Transverse colon (tissue), 4 donors: ENCODE measurements around the gene TRIM3.

Source experiments
- POLR2A ChIP-seq: fragments of 450-650 bp; IDR thresholded peaks from one replicate; pipeline ENCODE4 v1.6.1; 2016; ENCODE audit warnings: antibody characterized with exemption, mild to moderate bottlenecking, moderate library complexity
- POLR2AphosphoS5 ChIP-seq, 3 donors: sonication (generic); formaldehyde crosslinking; IDR thresholded peaks; one replicate each; pipeline ENCODE4 v1.6.1; 2016; ENCODE audit warnings: antibody characterized with exemption in 3 of 3
- TF ChIP-seq, protein P1 (sequence below), 5 experiments: fragments of 200-600 bp in 3 of 5; fragments of 450-650 bp in 2 of 5; sonication (generic) in 3 of 5; IDR thresholded peaks; 1 replicate in 2 of 5; 2 replicates in 3 of 5; pipeline ENCODE4 v1.5.1; 2016 to 2017; ENCODE audit warnings: antibody characterized with exemption in 5 of 5, inconsistent platforms in 3 of 5, mild to moderate bottlenecking in 2 of 5, moderate library complexity in 1 of 5

DNA sequence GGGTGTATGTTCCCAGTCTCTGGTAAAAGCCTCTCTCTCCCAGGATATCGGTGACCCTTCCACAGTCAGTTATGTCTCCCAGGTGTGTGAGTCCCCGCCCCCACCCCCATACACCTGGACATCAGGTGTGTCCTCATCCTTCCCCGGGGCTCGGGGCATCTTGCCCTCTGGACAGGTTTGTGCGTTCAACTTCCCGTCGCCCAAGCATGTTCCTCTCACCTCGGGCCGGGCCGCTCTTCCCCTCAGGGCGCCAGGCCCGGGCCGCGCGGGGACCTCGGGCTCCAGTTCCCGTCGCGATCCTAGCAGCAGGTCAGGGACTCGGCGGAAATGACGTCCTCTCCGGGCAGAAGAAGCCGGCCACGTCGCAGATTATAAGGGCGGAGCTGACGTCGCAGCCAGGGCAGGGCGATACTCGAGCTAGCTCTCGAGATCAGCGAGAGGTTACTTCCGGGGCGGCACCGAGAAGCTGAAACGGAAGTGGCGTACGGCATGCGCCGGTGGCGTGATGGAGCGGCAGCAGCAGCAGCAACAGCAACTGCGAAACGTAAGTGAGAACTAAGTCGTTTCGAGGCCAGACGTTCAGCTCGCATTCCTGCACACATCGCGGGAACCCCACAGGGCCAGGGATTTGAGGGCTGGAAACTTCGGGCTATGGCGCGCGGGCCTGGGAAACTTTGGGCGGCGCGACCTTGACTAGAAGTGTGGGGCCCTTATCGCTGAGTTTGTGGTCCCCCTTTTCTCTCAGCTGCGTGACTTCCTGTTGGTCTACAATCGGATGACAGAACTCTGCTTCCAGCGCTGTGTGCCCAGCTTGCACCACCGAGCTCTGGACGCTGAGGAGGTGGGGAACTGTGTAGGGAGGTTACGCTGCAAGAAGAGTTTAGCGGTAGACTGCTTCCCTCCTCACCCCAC lies 7.5 kb upstream of the TRIM3 start, which contains the start of the genes ARFIP2 and TIMM10B:
- peak; percentile 96 for TF ChIP-seq POLR2A
- TF ChIP-seq, protein P1, sequence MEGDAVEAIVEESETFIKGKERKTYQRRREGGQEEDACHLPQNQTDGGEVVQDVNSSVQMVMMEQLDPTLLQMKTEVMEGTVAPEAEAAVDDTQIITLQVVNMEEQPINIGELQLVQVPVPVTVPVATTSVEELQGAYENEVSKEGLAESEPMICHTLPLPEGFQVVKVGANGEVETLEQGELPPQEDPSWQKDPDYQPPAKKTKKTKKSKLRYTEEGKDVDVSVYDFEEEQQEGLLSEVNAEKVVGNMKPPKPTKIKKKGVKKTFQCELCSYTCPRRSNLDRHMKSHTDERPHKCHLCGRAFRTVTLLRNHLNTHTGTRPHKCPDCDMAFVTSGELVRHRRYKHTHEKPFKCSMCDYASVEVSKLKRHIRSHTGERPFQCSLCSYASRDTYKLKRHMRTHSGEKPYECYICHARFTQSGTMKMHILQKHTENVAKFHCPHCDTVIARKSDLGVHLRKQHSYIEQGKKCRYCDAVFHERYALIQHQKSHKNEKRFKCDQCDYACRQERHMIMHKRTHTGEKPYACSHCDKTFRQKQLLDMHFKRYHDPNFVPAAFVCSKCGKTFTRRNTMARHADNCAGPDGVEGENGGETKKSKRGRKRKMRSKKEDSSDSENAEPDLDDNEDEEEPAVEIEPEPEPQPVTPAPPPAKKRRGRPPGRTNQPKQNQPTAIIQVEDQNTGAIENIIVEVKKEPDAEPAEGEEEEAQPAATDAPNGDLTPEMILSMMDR (IDR thresholded peaks at IDR 0.05) = no peak
- TF ChIP-seq POLR2AphosphoS5 (IDR thresholded peaks at IDR 0.05) = peak; percentile 98 to 99 (median 99)
